Keratinocyte (primary cell): ENCODE data around the gene TIGD6. TPM values are rescaled to one million over a fixed set of nuclear protein-coding genes. Genes with fewer than 3 reads are reported as not detected.

Experiments
- DNase-seq: peaks from one replicate; pipeline ENCODE4 v3.0.0-alpha.2; 2011; ENCODE audit warnings: low read depth, missing footprints, low spot score
- FAIRE-seq: peaks from 2 replicates; lab custom pipeline; 2011; peaks lifted over from hg19 to GRCh38; lab: Jason Lieb, UNC
- H2AFZ ChIP-seq: 2 replicates; pipeline ENCODE4 v1.6.0; 2012; ENCODE audit warnings: low read length, control low read depth, inconsistent platforms; ENCODE audit not compliant: control insufficient read depth
- H3K27ac ChIP-seq: 2 replicates; pipeline ENCODE4 v1.5.1; 2011; ENCODE audit warnings: low read length; ENCODE audit not compliant: control insufficient read depth, insufficient read depth
- H3K27me3 ChIP-seq: 3 replicates; pipeline ENCODE4 v1.6.0; 2011; ENCODE audit warnings: low read length; ENCODE audit not compliant: control insufficient read depth, insufficient read depth; ENCODE audit errors: extremely low read depth
- H3K36me3 ChIP-seq, 2 experiments: 2 replicates in 1 of 2; 3 replicates in 1 of 2; pipeline ENCODE4 v1.5.1; 2011; ENCODE audit warnings: low read length in 2 of 2, mild to moderate bottlenecking in 1 of 2; ENCODE audit not compliant: control insufficient read depth in 2 of 2, insufficient read depth in 2 of 2; ENCODE audit errors: extremely low read depth in 1 of 2
- H3K4me1 ChIP-seq: 3 replicates; pipeline ENCODE4 v1.5.1; 2011; ENCODE audit warnings: low read length; ENCODE audit not compliant: control insufficient read depth, insufficient read depth; ENCODE audit errors: extremely low read depth
- H3K4me2 ChIP-seq: 3 replicates; pipeline ENCODE4 v1.6.0; 2011; ENCODE audit warnings: low read depth, low read length; ENCODE audit not compliant: control insufficient read depth, insufficient read depth; ENCODE audit errors: extremely low read depth
- H3K4me3 ChIP-seq, 3 experiments: fragments of 200-600 bp in 1 of 3; sonication (generic) in 1 of 3; 2 replicates in 2 of 3; 3 replicates in 1 of 3; pipeline ENCODE4 v1.5.1; 2011 to 2016; ENCODE audit warnings: low read length in 3 of 3, mild to moderate bottlenecking in 3 of 3, control low read depth in 2 of 3, inconsistent platforms in 1 of 3, low read depth in 1 of 3, mixed read lengths in 1 of 3, mixed run types in 1 of 3, moderate library complexity in 1 of 3; ENCODE audit not compliant: control insufficient read depth in 2 of 3, insufficient read depth in 2 of 3; ENCODE audit errors: extremely low read depth in 1 of 3
- H3K79me2 ChIP-seq: 2 replicates; pipeline ENCODE4 v1.6.0; 2012; ENCODE audit warnings: low read length; ENCODE audit not compliant: control insufficient read depth, insufficient read depth
- H3K9ac ChIP-seq: 3 replicates; pipeline ENCODE4 v1.6.0; 2011; ENCODE audit warnings: low read length; ENCODE audit not compliant: control insufficient read depth, insufficient read depth; ENCODE audit errors: extremely low read depth
- H3K9me1 ChIP-seq: 3 replicates; pipeline ENCODE4 v1.6.0; 2011; ENCODE audit warnings: low read length; ENCODE audit not compliant: control insufficient read depth, insufficient read depth; ENCODE audit errors: extremely low read depth
- H3K9me3 ChIP-seq: 2 replicates; pipeline ENCODE4 v1.5.1; 2012; ENCODE audit warnings: low read depth, low read length; ENCODE audit not compliant: control insufficient read depth
- H4K20me1 ChIP-seq: 3 replicates; pipeline ENCODE4 v1.6.0; 2011; ENCODE audit warnings: low read length; ENCODE audit not compliant: control insufficient read depth, insufficient read depth; ENCODE audit errors: extremely low read depth
- EZH2 ChIP-seq: IDR thresholded peaks from one replicate; pipeline ENCODE4 v1.6.1; 2012; ENCODE audit warnings: inconsistent platforms, mild to moderate bottlenecking, low read length, moderate library complexity
- dilution Hi-C: fragments of 300-500 bp; cut with MboI; formaldehyde crosslinking; loops from one replicate; pipeline ENCODE4 v1.7.0; 2020; ENCODE audit warnings: low sequenced_read_pairs; ENCODE audit not compliant: extremely low pct_ligation_motif_present
- polyA plus RNA-seq, 5 experiments: library from polyadenylated mRNA; depleted of rRNA in 3 of 5; stranded (reverse) in 3 of 5; stranded (forward) in 1 of 5; unstranded in 1 of 5; fragments of >200 nt; gene quantifications; 1 replicate in 1 of 5; 2 replicates in 3 of 5; 3 replicates in 1 of 5; pipeline versions ENCODE4 v1.2.1 to v1.2.3, GENCODE V29; 2011 to 2012; ENCODE audit warnings: missing spikeins in 2 of 5, low read depth in 1 of 5, low replicate concordance in 1 of 5
- TF ChIP-seq, protein P1 (sequence below), 3 experiments: IDR thresholded peaks in 1 of 3; conservative IDR thresholded peaks in 1 of 3; optimal IDR thresholded peaks in 1 of 3; 2 replicates in 2 of 3; 3 replicates in 1 of 3; pipeline versions ENCODE3 to v1.5.1; 2011; ENCODE audit warnings: low read length in 3 of 3, mild to moderate bottlenecking in 3 of 3, moderate library complexity in 2 of 3, control low read depth in 1 of 3, inconsistent platforms in 1 of 3; ENCODE audit not compliant: insufficient read depth in 2 of 3; ENCODE audit errors: extremely low read depth in 1 of 3

TIGD6 gene
- polyA plus RNA-seq, 1 donor (not counting 4 experiments of a cell fraction or from before 2014, with no cell fraction given), result 4.1 TPM

DNA sequence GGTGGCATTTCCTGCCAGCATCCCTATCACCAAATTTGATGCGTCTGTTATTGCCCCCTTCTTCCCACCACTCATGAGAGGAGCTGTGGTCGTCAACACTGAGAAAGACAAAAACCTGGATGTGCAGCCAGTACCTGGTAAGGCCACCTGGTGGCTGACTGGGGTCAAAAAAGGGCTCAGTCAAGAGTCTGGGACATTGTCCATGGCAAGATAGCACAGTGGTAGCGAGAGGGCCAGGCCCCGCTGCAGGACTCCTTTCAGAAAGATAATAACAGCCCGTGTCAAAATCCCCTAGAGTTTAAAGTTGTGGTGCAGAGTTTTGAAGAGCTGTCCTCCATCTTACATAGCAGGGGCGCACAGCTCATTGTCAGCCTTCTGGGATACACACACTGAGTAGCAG lies 45.1 kb upstream of the TIGD6 start:
- no peak overlapping the region for H3K4me3 ChIP-seq
- H3K9me1 ChIP-seq, result no peaks in the 10 kb centered on the region
- H3K36me3 ChIP-seq, result peaks cover 52 to 64% of the 10 kb centered on the region in 2 experiments
- no peaks in the 10 kb centered on the region for H4K20me1 ChIP-seq
- H3K4me2 ChIP-seq, result no peak overlapping the region
- no peak overlapping the region for H3K27ac ChIP-seq
- H3K9me3 ChIP-seq, result no peaks in the 10 kb centered on the region
- no peak overlapping the region for H2AFZ ChIP-seq
- dilution Hi-C loops, result no loop called here
- H3K4me1 ChIP-seq, result peaks cover 32% of the 10 kb centered on the region
- FAIRE-seq (no peak), DNase-seq (no peak)
- H3K79me2 ChIP-seq, result peaks cover 6% of the 10 kb centered on the region
- H3K27me3 ChIP-seq, result no peaks in the 10 kb centered on the region
- H3K9ac ChIP-seq, result no peak overlapping the region
- TF ChIP-seq, protein P1, sequence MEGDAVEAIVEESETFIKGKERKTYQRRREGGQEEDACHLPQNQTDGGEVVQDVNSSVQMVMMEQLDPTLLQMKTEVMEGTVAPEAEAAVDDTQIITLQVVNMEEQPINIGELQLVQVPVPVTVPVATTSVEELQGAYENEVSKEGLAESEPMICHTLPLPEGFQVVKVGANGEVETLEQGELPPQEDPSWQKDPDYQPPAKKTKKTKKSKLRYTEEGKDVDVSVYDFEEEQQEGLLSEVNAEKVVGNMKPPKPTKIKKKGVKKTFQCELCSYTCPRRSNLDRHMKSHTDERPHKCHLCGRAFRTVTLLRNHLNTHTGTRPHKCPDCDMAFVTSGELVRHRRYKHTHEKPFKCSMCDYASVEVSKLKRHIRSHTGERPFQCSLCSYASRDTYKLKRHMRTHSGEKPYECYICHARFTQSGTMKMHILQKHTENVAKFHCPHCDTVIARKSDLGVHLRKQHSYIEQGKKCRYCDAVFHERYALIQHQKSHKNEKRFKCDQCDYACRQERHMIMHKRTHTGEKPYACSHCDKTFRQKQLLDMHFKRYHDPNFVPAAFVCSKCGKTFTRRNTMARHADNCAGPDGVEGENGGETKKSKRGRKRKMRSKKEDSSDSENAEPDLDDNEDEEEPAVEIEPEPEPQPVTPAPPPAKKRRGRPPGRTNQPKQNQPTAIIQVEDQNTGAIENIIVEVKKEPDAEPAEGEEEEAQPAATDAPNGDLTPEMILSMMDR (optimal IDR thresholded peaks at IDR 0.05 in 1 of 3, IDR thresholded peaks at IDR 0.05 in 1 of 3, conservative IDR thresholded peaks at IDR 0.05 in 1 of 3; ENCODE audit: extremely low read depth in 1 of 3, insufficient read depth in 2 of 3, low read length in 3 of 3), result peak in 2 of 3 experiments; percentile 14 to 22
- no peak for TF ChIP-seq EZH2

DNA sequence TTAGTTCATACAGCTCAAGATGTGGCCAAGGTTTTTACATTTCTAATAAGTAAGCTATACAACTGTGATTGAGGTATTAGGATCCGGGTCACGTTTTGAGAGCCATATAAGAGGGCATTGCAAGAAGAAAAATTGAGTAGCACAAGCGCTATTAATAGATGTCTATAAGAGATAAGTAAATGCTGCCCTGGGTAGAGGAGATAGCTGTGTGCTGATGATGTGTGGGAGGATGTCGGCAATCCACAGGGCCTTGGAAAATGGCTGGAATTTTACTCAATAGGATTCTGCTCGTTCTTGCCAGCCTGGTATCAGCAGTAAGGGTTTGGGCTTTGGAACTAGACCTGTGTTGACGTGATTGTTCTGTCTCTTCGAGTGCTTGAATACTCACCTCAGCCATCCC lies 44.3 kb upstream of the TIGD6 start:
- H3K4me1 ChIP-seq, result peaks cover 24% of the 10 kb centered on the region
- FAIRE-seq (no peak), DNase-seq (no peak)
- no peak overlapping the region for H3K9ac ChIP-seq
- TF ChIP-seq EZH2, result no peak
- TF ChIP-seq, protein P1 (optimal IDR thresholded peaks at IDR 0.05 in 1 of 3, IDR thresholded peaks at IDR 0.05 in 1 of 3, conservative IDR thresholded peaks at IDR 0.05 in 1 of 3; ENCODE audit: extremely low read depth in 1 of 3, insufficient read depth in 2 of 3, low read length in 3 of 3), result no peak
- H3K9me3 ChIP-seq, result no peaks in the 10 kb centered on the region
- H3K9me1 ChIP-seq, result no peaks in the 10 kb centered on the region
- H3K79me2 ChIP-seq, result peaks cover 6% of the 10 kb centered on the region
- no peaks in the 10 kb centered on the region for H4K20me1 ChIP-seq
- H3K27ac ChIP-seq, result no peak overlapping the region
- no peak overlapping the region for H3K4me2 ChIP-seq
- H3K36me3 ChIP-seq, result peaks cover 48 to 56% of the 10 kb centered on the region in 2 experiments
- H2AFZ ChIP-seq, result no peak overlapping the region
- dilution Hi-C loops, result no loop called here
- no peak overlapping the region for H3K4me3 ChIP-seq
- H3K27me3 ChIP-seq, result no peaks in the 10 kb centered on the region
